Activated T-cell treated with anti-CD3 and anti-CD28 coated beads, Interleukin-2, amount 50 U/mL, for 48 hours (primary cell): ENCODE data around the gene DUSP7.

Experiments used
- DNase-seq, 2 experiments: peaks; one replicate each; pipeline ENCODE4 v3.0.0-alpha.2; 2020

The DUSP7 gene

DNA sequence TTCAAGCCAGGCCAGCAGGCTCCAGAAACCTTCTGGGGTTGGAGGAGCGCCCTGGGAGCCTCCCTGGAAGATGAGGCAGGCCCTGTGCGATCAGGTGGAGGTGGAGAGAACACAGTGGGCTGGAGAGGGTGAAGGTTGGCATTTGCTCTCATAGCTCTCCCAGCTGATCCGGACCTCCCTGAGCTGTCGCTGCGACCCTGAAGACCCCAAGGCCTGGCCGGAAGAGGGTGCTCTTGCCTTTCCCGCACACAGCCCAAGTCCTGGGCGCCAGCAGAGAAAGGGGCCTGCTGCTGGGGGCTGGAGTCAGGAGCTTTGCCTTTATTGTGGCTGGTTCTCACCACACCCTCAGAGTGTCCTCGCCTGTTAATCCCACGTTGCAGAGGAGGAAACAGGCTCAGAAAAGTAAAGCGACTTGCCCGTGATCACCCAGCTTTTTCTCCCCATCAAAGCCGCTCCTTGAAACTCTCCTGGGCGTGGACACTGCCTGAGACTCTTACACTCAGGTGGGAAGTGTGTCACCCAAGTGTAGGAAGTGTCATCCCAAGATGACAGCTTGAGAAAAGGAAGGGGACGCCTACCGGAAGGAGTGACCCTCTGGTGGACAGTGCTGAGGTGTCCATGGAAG is 52.1 kb downstream of the DUSP7 start:
- no peak for DNase-seq

DNA sequence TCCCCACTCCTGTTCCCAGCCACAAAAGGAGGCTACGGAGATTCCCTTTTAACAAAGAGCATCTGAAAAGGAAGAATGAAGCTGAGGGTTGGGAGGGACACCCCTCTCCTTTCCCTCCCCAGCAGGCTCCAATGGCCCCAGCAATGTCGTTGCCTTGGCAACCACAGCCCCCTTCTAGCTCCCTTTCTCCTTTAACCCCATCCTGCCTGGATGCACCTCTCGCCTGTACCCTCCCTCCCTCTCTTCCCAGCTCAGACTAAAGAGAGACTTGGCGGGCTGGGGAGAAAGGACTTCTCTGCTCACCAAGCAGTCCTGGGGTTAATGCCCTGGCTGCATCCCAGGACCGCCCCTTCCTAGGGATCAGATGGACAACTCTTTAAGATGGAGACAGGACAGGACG is 53.6 kb downstream of the DUSP7 start:
- no peak for DNase-seq

DNA sequence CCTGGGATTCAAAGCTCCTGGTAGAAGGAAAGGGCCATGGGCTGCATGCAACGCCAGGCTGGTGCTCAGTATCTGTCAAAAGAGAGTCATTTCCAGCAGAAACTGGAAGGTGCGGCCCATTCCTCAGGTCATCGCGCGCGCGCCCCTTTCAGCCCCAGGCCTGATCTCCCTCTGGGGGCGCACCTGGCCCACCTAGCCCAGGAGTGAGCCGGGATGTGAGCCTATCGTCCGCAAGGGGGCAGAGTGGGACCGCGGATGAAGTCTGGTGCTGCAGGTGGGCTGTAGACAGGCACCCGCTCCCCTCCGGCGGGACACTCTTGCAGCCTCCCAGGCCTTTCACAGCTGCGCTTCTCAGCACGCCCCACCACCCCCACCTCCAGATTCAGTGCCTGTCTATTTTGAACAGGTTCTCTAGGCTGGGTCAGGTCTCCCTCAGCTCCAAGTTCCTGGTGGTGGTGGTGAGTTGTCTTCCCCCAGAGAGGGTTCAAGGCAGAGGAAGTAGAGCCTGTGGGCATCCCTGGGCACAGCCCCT is 54.9 kb downstream of the DUSP7 start:
- DNase-seq, result peak; percentile 91 to 93

DNA sequence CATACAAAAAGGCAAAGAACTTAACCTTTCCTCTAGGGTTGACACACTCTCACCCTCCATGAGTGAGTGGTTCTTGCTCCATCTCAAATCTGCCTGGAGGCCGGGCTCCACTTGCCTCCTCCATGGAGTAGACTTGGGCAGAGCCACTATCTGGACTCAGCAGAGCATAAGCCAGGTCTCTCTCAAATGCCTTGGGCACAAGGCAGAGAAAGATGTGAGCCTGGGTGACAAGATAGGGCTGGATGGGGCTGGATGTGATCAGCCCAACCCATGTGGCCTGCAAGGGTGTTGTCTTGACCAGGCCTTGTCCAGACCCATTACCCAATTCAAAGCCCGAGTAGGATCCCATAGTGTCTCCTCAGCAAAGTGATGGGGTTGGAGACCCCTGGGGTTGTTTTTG is 56.5 kb downstream of the DUSP7 start:
- DNase-seq, result no peak
